ENCODE results near the gene RADIL.
"Not testable (repeated sequence)": the region's sequence is repeated elsewhere in the genome, so short reads cannot be mapped to it uniquely, and the experiment has no call there.

The RADIL gene

DNA sequence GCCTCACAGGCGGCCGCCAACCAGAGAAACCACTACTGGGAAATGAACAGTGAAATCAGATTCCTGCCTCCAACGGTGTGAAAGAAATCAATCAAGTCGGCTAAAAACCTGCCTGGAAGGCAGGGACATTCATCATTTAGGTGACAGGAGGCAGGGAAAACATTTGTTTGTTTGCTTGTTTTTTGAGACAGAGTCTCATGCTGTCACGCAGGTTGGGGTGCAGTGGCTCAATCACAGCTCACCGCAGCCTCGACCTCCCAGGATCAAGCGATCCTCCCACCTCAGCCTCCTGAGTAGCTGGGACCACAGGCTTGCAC lies 77.6 kb downstream of the RADIL start:
- Mint-ChIP-seq H3K9me3 (no peaks in the 10 kb centered on the region), H3K27ac (no peak overlapping the region), H3K36me3 (ENCODE audit: low read depth) (no peaks in the 10 kb centered on the region), H3K27me3 (peaks cover 14% of the 10 kb centered on the region), H3K4me1 (peaks cover 10% of the 10 kb centered on the region), H3K4me3 (no peak overlapping the region)
- ATAC-seq, result no peak
- no peak for DNase-seq

DNA sequence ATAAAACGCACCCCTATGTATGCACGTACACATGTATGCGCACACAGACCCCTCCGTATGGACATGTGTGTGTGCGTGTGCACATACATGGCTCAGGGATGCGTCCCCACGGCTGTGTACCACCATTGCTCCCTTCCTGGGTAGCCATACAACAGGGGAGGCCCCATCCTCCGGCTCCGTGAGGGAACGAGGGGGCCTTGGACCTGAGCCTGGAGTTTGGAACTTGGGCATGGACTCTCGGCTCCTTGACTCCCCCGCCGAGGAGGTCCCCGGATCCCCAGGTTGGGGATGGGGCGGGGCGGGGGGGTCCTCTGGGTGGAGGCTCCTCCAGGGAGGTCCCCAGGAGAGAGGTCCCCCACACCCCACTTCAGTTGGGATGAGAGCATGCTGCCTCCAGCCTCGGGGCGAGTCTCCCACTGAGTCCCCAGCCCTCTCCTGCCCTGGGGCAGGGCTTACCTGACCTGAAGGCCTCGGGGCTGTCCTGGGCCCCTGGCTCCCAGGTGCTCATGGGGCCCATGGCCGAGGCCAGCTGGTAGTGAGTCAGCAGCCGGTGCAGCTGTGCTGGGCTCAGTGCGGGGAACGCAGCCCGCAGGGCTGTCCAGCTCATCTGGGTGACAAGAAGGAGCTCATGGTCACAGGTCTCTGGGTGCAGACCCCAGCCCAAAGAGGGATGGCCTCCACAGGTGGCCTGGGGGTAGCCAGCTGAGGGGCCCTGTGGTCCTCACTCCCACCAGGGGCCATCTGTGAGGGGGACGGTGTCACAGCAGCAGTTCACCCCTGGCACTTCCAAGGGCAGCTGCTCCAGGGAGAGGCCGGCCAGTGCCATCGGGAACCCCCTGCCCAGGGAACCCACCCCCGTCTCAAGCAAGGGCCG lies 78.2 kb downstream of the RADIL start:
- peaks cover 8% of the 10 kb centered on the region for H3K4me1 Mint-ChIP-seq
- ATAC-seq, result no peak
- DNase-seq, result no peak
- H3K36me3 Mint-ChIP-seq (ENCODE audit: low read depth), result no peaks in the 10 kb centered on the region
- H3K4me3 Mint-ChIP-seq, result no peak overlapping the region
- no peaks in the 10 kb centered on the region for H3K9me3 Mint-ChIP-seq
- no peak overlapping the region for H3K27ac Mint-ChIP-seq
- H3K27me3 Mint-ChIP-seq, result peaks cover 12% of the 10 kb centered on the region

GRCh38 chr7:4803397-4804241 lies 79.9 kb downstream of the RADIL start:
- peaks cover 5% of the 10 kb centered on the region for H3K27me3 Mint-ChIP-seq
- H3K4me1 Mint-ChIP-seq, result no peaks in the 10 kb centered on the region
- H3K27ac Mint-ChIP-seq, result no peak overlapping the region
- no peak overlapping the region for H3K4me3 Mint-ChIP-seq
- no peaks in the 10 kb centered on the region for H3K36me3 Mint-ChIP-seq (ENCODE audit: low read depth)
- ATAC-seq, result no peak
- no peaks in the 10 kb centered on the region for H3K9me3 Mint-ChIP-seq
- DNase-seq, result no peak

GRCh38 chr7:4802577-4802976 lies 80.9 kb downstream of the RADIL start:
- DNase-seq; H3K4me3 Mint-ChIP-seq; H3K27me3 Mint-ChIP-seq; H3K27ac Mint-ChIP-seq; H3K4me1 Mint-ChIP-seq; H3K9me3 Mint-ChIP-seq; ATAC-seq; H3K36me3 Mint-ChIP-seq (ENCODE audit: low read depth): not testable (repeated sequence)

DNA sequence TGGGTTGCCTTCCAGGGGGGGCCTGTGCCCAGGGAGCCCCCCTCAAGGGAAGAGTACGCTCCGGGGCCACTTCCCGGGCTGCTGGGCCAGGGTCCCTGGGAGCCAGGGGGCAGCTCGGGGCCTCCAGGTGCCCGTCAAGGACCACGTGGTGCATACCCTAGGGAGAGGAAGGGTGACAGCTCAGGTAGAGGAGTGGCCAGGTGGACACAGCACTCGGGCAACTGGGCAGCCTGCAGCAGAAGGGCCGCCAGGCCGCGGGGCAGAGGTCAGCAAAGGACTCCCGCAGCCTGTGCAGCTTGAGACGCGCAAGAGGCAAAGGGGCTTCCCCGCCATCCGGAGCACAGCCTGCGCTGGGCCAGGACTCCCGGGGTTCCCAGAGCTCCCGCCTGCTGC lies 81.7 kb downstream of the RADIL start:
- Mint-ChIP-seq H3K27ac (no peak overlapping the region), H3K9me3 (no peaks in the 10 kb centered on the region), H3K4me3 (no peak overlapping the region), H3K27me3 (no peaks in the 10 kb centered on the region), H3K36me3 (ENCODE audit: low read depth) (no peaks in the 10 kb centered on the region), H3K4me1 (no peaks in the 10 kb centered on the region)
- no peak for ATAC-seq
- DNase-seq, result no peak

- no peaks in the 10 kb centered on the region for H3K9me3 Mint-ChIP-seq
- H3K27me3 Mint-ChIP-seq, result no peaks in the 10 kb centered on the region
- no peak overlapping the region for H3K4me3 Mint-ChIP-seq
Observed at GRCh38 chr7:4800926-4801838, 82.3 kb downstream of the RADIL start.

GRCh38 chr7:4800487-4800886 lies 83.0 kb downstream of the RADIL start:
- Mint-ChIP-seq H3K27ac (no peak overlapping the region), H3K4me3 (no peak overlapping the region), H3K27me3 (no peaks in the 10 kb centered on the region), H3K9me3 (no peaks in the 10 kb centered on the region), H3K4me1 (no peaks in the 10 kb centered on the region), H3K36me3 (ENCODE audit: low read depth) (no peaks in the 10 kb centered on the region)
- no peak for ATAC-seq
- no peak for DNase-seq

More at GRCh38 chr7:4800926-4801838, 82.3 kb downstream of the RADIL start:
- ATAC-seq (no peak), DNase-seq (no peak)
- no peak overlapping the region for H3K27ac Mint-ChIP-seq
- no peaks in the 10 kb centered on the region for H3K4me1 Mint-ChIP-seq
- H3K36me3 Mint-ChIP-seq (ENCODE audit: low read depth), result no peaks in the 10 kb centered on the region

GRCh38 chr7:4799508-4800268 lies 83.8 kb downstream of the RADIL start:
- H3K27ac Mint-ChIP-seq, result no peak overlapping the region
- no peaks in the 10 kb centered on the region for H3K27me3 Mint-ChIP-seq
- ATAC-seq, result no peak

GRCh38 chr7:4798706-4799235 lies 84.7 kb downstream of the RADIL start:
- Mint-ChIP-seq H3K4me3 (no peak overlapping the region), H3K27me3 (no peaks in the 10 kb centered on the region), H3K4me1 (no peaks in the 10 kb centered on the region), H3K27ac (no peak overlapping the region), H3K9me3 (no peaks in the 10 kb centered on the region), H3K36me3 (ENCODE audit: low read depth) (no peaks in the 10 kb centered on the region)
- ATAC-seq, result no peak
- DNase-seq, result no peak

More at GRCh38 chr7:4799508-4800268, 83.8 kb downstream of the RADIL start:
- no peak for DNase-seq
- H3K4me3 Mint-ChIP-seq, result no peak overlapping the region
- H3K4me1 Mint-ChIP-seq, result no peaks in the 10 kb centered on the region
- H3K9me3 Mint-ChIP-seq, result no peaks in the 10 kb centered on the region
- H3K36me3 Mint-ChIP-seq (ENCODE audit: low read depth), result no peaks in the 10 kb centered on the region

DNA sequence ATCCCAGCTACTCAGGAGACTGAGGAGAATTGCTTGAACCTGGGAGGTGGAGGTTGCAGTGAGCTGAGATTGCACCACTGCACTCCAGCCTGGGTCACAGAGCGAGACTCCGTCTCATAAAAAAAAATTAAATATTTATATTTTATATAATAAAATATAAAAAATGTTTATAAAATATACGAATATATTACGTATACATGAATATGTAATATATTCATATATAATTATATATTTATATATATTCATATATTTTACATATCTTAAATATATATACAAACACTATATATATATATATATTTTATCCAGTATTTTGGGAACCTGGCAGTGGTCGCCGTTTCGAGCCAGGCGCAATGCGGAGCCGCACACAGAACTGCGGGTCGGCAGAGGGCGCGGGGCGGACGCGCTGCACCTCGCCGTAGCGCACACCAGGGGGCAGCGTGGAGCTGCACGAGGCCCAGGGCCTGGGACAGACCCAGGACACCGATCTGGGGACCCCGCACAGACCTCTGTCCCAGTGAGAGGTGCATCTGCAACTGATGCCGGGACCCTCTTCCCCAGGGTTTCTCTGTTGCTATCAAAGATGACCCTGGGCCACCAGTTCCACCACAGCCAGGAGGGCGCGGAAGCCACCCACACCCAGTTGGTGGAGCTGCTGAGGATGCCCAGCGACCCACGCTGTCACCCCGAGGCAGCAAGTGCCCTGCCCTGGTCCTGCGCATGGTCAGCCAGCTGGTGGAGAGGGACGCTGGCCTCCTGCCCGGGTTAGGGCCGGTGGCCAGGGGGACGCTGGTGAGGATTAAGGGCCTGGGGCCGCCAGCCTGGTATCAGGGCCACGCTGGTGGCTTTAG lies 85.4 kb downstream of the RADIL start:
- Mint-ChIP-seq H3K4me1 (no peaks in the 10 kb centered on the region), H3K4me3 (no peak overlapping the region), H3K27me3 (no peaks in the 10 kb centered on the region), H3K36me3 (ENCODE audit: low read depth) (no peaks in the 10 kb centered on the region), H3K9me3 (no peaks in the 10 kb centered on the region), H3K27ac (no peak overlapping the region)
- ATAC-seq (peak; percentile 63), DNase-seq (peak; percentile 76)

GRCh38 chr7:4796453-4796852 lies 87.1 kb downstream of the RADIL start:
- Mint-ChIP-seq H3K9me3 (no peaks in the 10 kb centered on the region), H3K4me1 (no peaks in the 10 kb centered on the region), H3K27ac (no peak overlapping the region), H3K4me3 (no peak overlapping the region), H3K36me3 (ENCODE audit: low read depth) (peaks cover 2% of the 10 kb centered on the region), H3K27me3 (no peaks in the 10 kb centered on the region)
- DNase-seq, result no peak
- ATAC-seq, result no peak

- H3K4me1 Mint-ChIP-seq, result no peaks in the 10 kb centered on the region
- H3K36me3 Mint-ChIP-seq (ENCODE audit: low read depth), result peaks cover 3% of the 10 kb centered on the region
- DNase-seq (no peak), ATAC-seq (no peak)
- no peak overlapping the region for H3K4me3 Mint-ChIP-seq
- no peak overlapping the region for H3K27ac Mint-ChIP-seq
- H3K9me3 Mint-ChIP-seq, result no peaks in the 10 kb centered on the region
- no peaks in the 10 kb centered on the region for H3K27me3 Mint-ChIP-seq
Observed at GRCh38 chr7:4794591-4795350, 88.7 kb downstream of the RADIL start.
